22Rv1 (cell line): ENCODE measurements around the gene SVIL.

Experiments
- ZFX ChIP-seq: fragments of 450-650 bp; IDR thresholded peaks from 2 replicates; pipeline ENCODE4 v1.6.1; 2017; ENCODE audit warnings: antibody characterized with exemption, borderline replicate concordance
- TF ChIP-seq, protein P1 (sequence below): fragments of 450-650 bp; IDR thresholded peaks from 2 replicates; pipeline ENCODE4 v1.5.1; 2017; ENCODE audit warnings: mild to moderate bottlenecking

DNA sequence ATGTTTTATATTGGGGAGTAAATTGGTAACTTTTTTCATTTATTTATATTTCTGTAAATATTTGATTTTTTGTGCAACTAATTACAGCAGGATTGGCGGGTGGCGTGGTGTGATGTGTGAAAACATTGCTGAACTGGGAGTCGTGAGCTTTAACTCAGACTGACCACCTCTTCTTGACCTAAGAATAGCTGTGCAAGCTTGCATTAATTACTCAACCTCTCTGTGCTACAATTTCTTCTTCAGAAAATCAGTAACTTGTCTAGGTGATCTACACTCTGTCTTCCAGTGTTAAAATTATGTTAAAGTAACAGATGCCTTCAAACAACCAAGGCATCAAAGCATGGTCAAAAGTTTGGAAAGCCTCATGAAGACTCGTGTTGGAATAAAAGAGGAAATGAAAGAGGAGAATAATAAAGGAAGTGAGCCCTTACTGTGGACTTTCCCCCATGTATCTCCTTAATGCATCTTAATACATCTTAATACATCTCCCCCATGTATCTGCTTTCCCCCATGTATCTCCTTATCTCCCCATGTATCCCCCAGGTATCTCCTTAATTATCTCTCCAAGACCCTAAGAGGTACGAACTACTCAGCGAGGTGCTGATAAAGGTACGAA is 71.2 kb downstream of the SVIL start:
- TF ChIP-seq, protein P1, sequence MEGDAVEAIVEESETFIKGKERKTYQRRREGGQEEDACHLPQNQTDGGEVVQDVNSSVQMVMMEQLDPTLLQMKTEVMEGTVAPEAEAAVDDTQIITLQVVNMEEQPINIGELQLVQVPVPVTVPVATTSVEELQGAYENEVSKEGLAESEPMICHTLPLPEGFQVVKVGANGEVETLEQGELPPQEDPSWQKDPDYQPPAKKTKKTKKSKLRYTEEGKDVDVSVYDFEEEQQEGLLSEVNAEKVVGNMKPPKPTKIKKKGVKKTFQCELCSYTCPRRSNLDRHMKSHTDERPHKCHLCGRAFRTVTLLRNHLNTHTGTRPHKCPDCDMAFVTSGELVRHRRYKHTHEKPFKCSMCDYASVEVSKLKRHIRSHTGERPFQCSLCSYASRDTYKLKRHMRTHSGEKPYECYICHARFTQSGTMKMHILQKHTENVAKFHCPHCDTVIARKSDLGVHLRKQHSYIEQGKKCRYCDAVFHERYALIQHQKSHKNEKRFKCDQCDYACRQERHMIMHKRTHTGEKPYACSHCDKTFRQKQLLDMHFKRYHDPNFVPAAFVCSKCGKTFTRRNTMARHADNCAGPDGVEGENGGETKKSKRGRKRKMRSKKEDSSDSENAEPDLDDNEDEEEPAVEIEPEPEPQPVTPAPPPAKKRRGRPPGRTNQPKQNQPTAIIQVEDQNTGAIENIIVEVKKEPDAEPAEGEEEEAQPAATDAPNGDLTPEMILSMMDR, result no peak
- no peak for TF ChIP-seq ZFX
